Fibroblast of the aortic adventitia (primary cell): ENCODE results near the gene RBM15B. TPM values are rescaled to one million over a fixed set of nuclear protein-coding genes. Genes with fewer than 3 reads are reported as not detected.

Source experiments
- DNase-seq: peaks from one replicate; pipeline ENCODE4 v3.0.0-alpha.2; 2010; ENCODE audit warnings: low read depth
- H3K4me3 ChIP-seq: 2 replicates; pipeline ENCODE4 v1.5.1; 2011; ENCODE audit warnings: low read depth, mild to moderate bottlenecking, control low read depth, low read length, moderate library complexity
- CTCF ChIP-seq: IDR thresholded peaks from 2 replicates; pipeline ENCODE4 v1.5.1; 2011; ENCODE audit warnings: mild to moderate bottlenecking, low read length, control low read depth, inconsistent platforms; ENCODE audit not compliant: insufficient read depth
- total RNA-seq: library from RNA; depleted of rRNA; stranded (reverse); fragments of >200 nt; gene quantifications from 2 replicates; pipeline ENCODE4 v1.2.3, GENCODE V29; 2012; ENCODE audit warnings: low replicate concordance

RBM15B gene
- total RNA-seq, 1 donor, result 28.6 TPM

DNA sequence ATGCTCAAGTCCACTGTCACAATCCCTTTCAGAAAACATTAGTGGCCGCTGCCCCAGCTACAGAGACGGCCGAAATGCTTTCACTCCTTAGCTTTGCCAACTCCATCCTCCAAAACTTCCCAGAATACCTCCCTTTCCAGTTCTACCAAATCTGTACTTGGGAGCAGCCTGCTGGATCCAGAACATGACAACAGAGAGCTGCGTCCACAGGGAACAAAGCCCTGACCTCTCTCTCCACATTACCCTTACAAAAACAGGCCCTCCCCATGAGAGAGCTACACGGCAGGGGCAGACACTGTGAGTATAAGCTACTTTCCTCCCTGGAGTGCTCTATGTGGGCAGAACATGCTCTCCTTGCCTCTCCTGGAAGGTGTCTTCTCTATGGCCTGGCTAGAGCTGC is 6.3 kb downstream of the RBM15B start:
- H3K4me3 ChIP-seq, result no peak overlapping the region
- no peak for TF ChIP-seq CTCF
- no peak for DNase-seq

DNA sequence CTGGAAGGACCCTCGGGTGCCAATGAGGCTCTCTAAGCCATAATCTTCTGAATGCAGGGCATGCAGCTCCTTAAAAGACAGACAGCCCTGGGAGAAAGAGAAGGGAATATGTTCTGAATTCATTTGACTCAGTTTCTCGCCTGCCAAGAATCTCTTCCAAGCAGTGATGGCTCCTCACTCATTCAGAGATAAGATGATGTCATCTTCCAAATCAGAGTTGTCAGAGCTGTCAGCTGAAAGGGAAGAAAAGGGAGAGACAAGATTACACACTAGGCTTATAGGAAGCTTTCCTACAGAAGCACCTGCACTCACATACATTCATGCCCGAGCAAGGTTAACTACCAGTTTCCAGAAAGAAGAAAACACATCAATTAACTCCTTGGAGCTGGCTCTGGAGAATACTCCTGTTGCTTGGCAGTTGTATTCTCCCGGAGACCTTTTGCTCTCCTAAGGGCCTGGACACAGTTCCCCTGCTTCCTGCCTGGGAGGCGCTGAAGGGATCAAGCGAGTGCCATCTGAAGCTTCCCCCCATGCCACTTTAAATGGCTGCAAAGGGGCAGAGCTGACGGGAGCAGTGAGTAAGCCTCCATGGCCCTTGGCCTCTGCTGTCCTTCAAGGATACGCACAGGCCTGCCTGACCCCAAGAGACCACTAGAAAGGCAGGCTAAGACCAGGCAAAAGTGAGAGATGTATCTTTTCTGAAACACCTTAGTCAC is 7.7 kb downstream of the RBM15B start:
- no peak for DNase-seq
- no peak overlapping the region for H3K4me3 ChIP-seq
- no peak for TF ChIP-seq CTCF

GRCh38 chr3:51400166-51400565 is 9.1 kb downstream of the RBM15B start:
- H3K4me3 ChIP-seq, result no peak overlapping the region
- DNase-seq, result no peak
- no peak for TF ChIP-seq CTCF

DNA sequence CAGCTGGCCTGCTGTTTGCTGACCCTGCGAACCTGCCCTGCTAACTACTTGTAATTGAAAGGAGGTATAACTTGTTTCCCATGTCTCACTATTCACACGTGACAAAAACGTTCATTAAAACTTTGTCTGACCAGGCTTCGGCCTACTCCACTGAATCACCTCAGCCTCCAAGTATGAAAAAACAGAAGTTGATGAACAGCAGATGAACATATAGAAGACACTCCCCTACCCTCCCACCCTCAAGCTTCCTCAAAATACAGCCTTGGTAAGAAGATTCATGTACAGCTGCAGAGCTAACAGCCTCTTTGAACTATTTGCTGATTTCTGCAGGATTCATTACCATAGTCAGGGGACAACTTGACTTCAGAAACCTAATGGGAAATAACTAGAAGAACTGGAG is 10.7 kb downstream of the RBM15B start:
- DNase-seq, result no peak
- no peak overlapping the region for H3K4me3 ChIP-seq
- TF ChIP-seq CTCF, result no peak

DNA sequence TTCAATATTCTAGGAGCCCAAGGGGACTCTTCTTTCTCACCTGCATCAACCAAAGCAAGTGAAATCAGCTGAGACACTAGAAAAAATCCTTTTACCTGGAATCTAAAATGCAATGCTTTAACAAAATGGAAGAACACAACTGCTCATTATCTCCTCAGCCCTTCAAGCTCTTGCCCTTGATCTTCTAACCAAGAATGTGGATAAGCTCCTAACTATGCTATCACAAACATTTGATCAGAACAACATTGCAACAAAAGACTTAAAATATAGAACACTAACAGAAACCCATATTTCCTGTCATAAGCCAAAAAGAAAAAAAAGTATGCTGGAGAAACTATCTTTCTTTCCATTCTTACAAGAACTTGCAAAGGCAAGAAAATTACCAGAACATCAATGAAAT is 12.6 kb downstream of the RBM15B start:
- no peak overlapping the region for H3K4me3 ChIP-seq
- DNase-seq, result no peak
- no peak for TF ChIP-seq CTCF

DNA sequence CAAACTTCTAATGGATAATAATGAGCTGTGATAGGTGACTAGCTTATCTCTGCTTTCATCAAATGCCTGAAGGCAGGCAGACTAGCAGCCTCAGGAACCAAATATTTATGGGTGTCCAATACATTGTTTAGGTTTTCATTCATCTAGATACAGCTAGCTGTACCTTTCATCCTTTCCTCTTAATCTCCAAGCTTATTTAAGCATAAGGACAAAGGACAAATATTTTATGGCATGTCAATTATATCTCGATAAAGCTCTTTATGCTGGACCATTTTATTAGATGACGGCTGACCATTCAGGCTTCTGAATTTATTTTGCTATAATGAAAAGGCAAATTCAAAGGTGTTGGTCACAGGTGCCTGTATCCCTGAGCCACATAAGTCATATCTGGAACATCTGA is 16.9 kb downstream of the RBM15B start:
- no peak overlapping the region for H3K4me3 ChIP-seq
- DNase-seq, result no peak
- TF ChIP-seq CTCF, result no peak

DNA sequence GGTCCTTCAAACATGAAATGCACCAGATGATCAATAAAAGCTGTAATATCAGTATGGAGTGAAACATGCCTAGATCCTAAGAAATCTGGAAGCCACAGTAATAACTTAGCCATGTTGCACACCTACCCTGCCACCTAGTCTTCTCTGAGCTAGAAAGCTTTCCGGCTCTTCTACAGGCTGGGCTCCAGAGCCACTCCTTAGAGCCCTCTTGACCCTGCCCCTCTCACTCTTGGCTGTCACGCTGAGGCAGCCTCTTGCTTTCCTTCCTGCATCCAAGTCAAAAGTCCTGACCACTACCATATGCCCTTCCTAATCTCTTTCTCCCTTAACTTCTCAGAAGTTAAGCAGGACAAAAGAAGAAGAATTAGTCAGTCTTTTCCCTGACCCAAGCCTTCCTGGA is 17.7 kb downstream of the RBM15B start:
- no peak for DNase-seq
- H3K4me3 ChIP-seq, result no peak overlapping the region
- no peak for TF ChIP-seq CTCF
